WTC11 (cell line): ENCODE measurements around the gene SNX24. TPM values are rescaled to one million over a fixed set of nuclear protein-coding genes. Genes with fewer than 3 reads are reported as not detected.
A peak's percentile ranks its signal among the peaks of the same experiment; 100 is the strongest.

ENCODE experiments used
- ATAC-seq: fragments of 200-7000 bp; cut with Tn5 transposase; 2 replicates; pipeline ENCODE4 v1.10.0; 2021; ENCODE audit warnings: mild to moderate bottlenecking, moderate library complexity
- CTCF ChIA-PET: fragments of 300-600 bp; sonication (Branson Sonifier 250); formaldehyde crosslinking; loops from one replicate; lab custom pipeline; 2021; ENCODE audit warnings: antibody characterized with exemption; lab: Charles Lee
- POLR2A ChIA-PET: fragments of 350-600 bp; sonication (Branson Sonifier 250); formaldehyde crosslinking; loops from one replicate; lab custom pipeline; 2021; ENCODE audit warnings: antibody characterized with exemption; lab: Charles Lee
- DNase-seq: peaks from one replicate; pipeline ENCODE4 v3.0.0; 2021; ENCODE audit warnings: low spot score
- H3K27ac Mint-ChIP-seq: 2 replicates; pipeline ENCODE4 v1.8.0; 2021; ENCODE audit warnings: mixed read lengths
- H3K27me3 Mint-ChIP-seq: 2 replicates; pipeline ENCODE4 v1.8.0; 2021; ENCODE audit warnings: low read depth, mild to moderate bottlenecking, moderate library complexity, mixed read lengths
- H3K36me3 Mint-ChIP-seq: 2 replicates; pipeline ENCODE4 v1.8.0; 2021; ENCODE audit warnings: mixed read lengths
- H3K4me1 Mint-ChIP-seq: 2 replicates; pipeline ENCODE4 v1.8.0; 2022; ENCODE audit warnings: mixed read lengths
- H3K4me3 Mint-ChIP-seq: 2 replicates; pipeline ENCODE4 v1.8.0; 2021; ENCODE audit warnings: mild to moderate bottlenecking, moderate library complexity, mixed read lengths
- H3K9me3 Mint-ChIP-seq: 2 replicates; pipeline ENCODE4 v1.8.0; 2021; ENCODE audit warnings: mixed read lengths
- ARID4B ChIP-seq: sonication (generic); formaldehyde crosslinking; IDR thresholded peaks from 2 replicates; pipeline ENCODE4 v1.8.0; 2023; ENCODE audit warnings: missing genetic modification reagents, mild to moderate bottlenecking, borderline replicate concordance
- ATF1 ChIP-seq: sonication (generic); formaldehyde crosslinking; IDR thresholded peaks from 2 replicates; pipeline ENCODE4 v1.8.1; 2023; ENCODE audit warnings: mild to moderate bottlenecking, moderate library complexity, missing genetic modification reagents
- ATF6 ChIP-seq: sonication (generic); formaldehyde crosslinking; IDR thresholded peaks from 2 replicates; pipeline ENCODE4 v1.8.1; 2023; ENCODE audit warnings: mild to moderate bottlenecking, missing genetic modification reagents
- CREB1 ChIP-seq: sonication (generic); formaldehyde crosslinking; IDR thresholded peaks from 2 replicates; pipeline ENCODE4 v1.8.0; 2023; ENCODE audit warnings: mild to moderate bottlenecking, missing genetic modification reagents
- ELF4 ChIP-seq: sonication (generic); formaldehyde crosslinking; IDR thresholded peaks from 2 replicates; pipeline ENCODE4 v1.8.1; 2022; ENCODE audit warnings: low read depth, mild to moderate bottlenecking, moderate library complexity, missing genetic modification reagents
- EMX1 ChIP-seq: fragments of 250-450 bp; sonication (Bioruptor Pico); IDR thresholded peaks from 2 replicates; pipeline ENCODE4 v1.8.0; 2021; ENCODE audit warnings: mild to moderate bottlenecking
- ETV6 ChIP-seq: sonication (generic); formaldehyde crosslinking; IDR thresholded peaks from 2 replicates; pipeline ENCODE4 v1.8.1; 2022; ENCODE audit warnings: mild to moderate bottlenecking, missing genetic modification reagents
- FOXP1 ChIP-seq: sonication (generic); formaldehyde crosslinking; IDR thresholded peaks from 2 replicates; pipeline ENCODE4 v1.8.0; 2022; ENCODE audit warnings: missing genetic modification reagents, mild to moderate bottlenecking, moderate library complexity, borderline replicate concordance
- GABPB1 ChIP-seq: sonication (generic); formaldehyde crosslinking; IDR thresholded peaks from 2 replicates; pipeline ENCODE4 v1.8.1; 2023; ENCODE audit warnings: mild to moderate bottlenecking, missing genetic modification reagents
- GRHL2 ChIP-seq: fragments of 250-450 bp; sonication (Bioruptor Pico); IDR thresholded peaks from 2 replicates; pipeline ENCODE4 v1.8.0; 2022; ENCODE audit warnings: mild to moderate bottlenecking, moderate library complexity; ENCODE audit not compliant: insufficient replicate concordance, severe bottlenecking
- HMGA2 ChIP-seq: fragments of 250-450 bp; sonication (Bioruptor Pico); IDR thresholded peaks from 2 replicates; pipeline ENCODE4 v1.4.0; 2021; ENCODE audit warnings: mild to moderate bottlenecking, moderate library complexity
- IRF2 ChIP-seq: sonication (generic); formaldehyde crosslinking; IDR thresholded peaks from 2 replicates; pipeline ENCODE4 v1.8.0; 2022; ENCODE audit warnings: low read depth, missing genetic modification reagents, borderline replicate concordance
- JUN ChIP-seq: sonication (generic); formaldehyde crosslinking; IDR thresholded peaks from 2 replicates; pipeline ENCODE4 v1.8.0; 2023; ENCODE audit warnings: mild to moderate bottlenecking, missing genetic modification reagents
- NR1H2 ChIP-seq: sonication (generic); formaldehyde crosslinking; IDR thresholded peaks from 2 replicates; pipeline ENCODE4 v1.9.0; 2021; ENCODE audit warnings: mild to moderate bottlenecking, moderate library complexity, missing genetic modification reagents
- PREB ChIP-seq: sonication (generic); formaldehyde crosslinking; IDR thresholded peaks from 2 replicates; pipeline ENCODE4 v1.8.1; 2022; ENCODE audit warnings: mild to moderate bottlenecking, missing genetic modification reagents, moderate library complexity, borderline replicate concordance
- TEAD1 ChIP-seq: sonication (generic); formaldehyde crosslinking; IDR thresholded peaks from 2 replicates; pipeline ENCODE4 v1.8.0; 2022; ENCODE audit warnings: mild to moderate bottlenecking, missing genetic modification reagents
- TP53 ChIP-seq: sonication (generic); formaldehyde crosslinking; IDR thresholded peaks from 2 replicates; pipeline ENCODE4 v1.8.1; 2023; ENCODE audit warnings: mild to moderate bottlenecking, missing genetic modification reagents
- ZBTB21 ChIP-seq: sonication (generic); formaldehyde crosslinking; IDR thresholded peaks from 2 replicates; pipeline ENCODE4 v1.8.1; 2023; ENCODE audit warnings: mild to moderate bottlenecking, missing genetic modification reagents, borderline replicate concordance
- ZNF138 ChIP-seq: sonication (generic); formaldehyde crosslinking; conservative IDR thresholded peaks from 2 replicates; pipeline ENCODE4 v1.8.1; 2022; ENCODE audit warnings: mild to moderate bottlenecking, moderate library complexity, missing genetic modification reagents
- ZNF232 ChIP-seq: sonication (generic); formaldehyde crosslinking; IDR thresholded peaks from 2 replicates; pipeline ENCODE4 v1.8.0; 2022; ENCODE audit warnings: mild to moderate bottlenecking, missing genetic modification reagents
- ZNF317 ChIP-seq: sonication (generic); formaldehyde crosslinking; IDR thresholded peaks from 2 replicates; pipeline ENCODE4 v1.8.1; 2023; ENCODE audit warnings: low read depth, mild to moderate bottlenecking, moderate library complexity, missing genetic modification reagents, borderline replicate concordance
- ZNF396 ChIP-seq: fragments of 250-450 bp; sonication (Bioruptor Pico); IDR thresholded peaks from 2 replicates; pipeline ENCODE4 v1.8.0; 2021; ENCODE audit warnings: mild to moderate bottlenecking, moderate library complexity, borderline replicate concordance
- ZNF423 ChIP-seq: fragments of 250-450 bp; sonication (Bioruptor Pico); IDR thresholded peaks from 2 replicates; pipeline ENCODE4 v2.1.2; 2022; ENCODE audit warnings: mild to moderate bottlenecking, moderate library complexity
- ZNF512 ChIP-seq: sonication (generic); formaldehyde crosslinking; IDR thresholded peaks from 2 replicates; pipeline ENCODE4 v1.8.1; 2022; ENCODE audit warnings: missing genetic modification reagents, borderline replicate concordance
- total RNA-seq: library from RNA; stranded (reverse); gene quantifications from 3 replicates; pipeline ENCODE4 v1.2.3, GENCODE V29; 2021
- TF ChIP-seq, protein P1 (sequence below): sonication (generic); formaldehyde crosslinking; IDR thresholded peaks from 2 replicates; pipeline ENCODE4 v1.8.0; 2022; ENCODE audit warnings: missing genetic modification reagents

Gene SNX24
- total RNA-seq, 1 experiment from 2014 or later = 15.5 TPM

DNA sequence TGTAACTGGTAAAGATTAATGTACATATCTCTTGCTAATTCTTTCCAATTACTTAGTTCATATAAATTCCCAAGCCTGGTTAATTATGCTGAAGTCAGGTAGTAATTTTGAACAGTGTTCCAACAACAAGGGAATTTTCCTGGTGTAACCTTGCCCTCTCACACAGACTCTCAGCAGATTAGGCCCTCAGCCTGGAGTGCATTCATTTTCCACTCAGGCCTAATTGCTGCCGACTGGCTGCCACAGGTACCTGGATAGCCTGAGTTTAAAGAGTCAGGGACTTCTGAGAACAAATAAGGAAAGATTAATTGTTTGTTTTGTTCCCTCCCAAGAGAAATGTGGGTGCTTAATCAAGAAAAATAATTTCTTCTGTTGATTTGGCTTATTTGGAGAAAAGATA is 119.7 kb downstream of the SNX24 start:
- TF ChIP-seq ZNF232 (no peak), PREB (CRISPR knock-in tag) (no peak), GRHL2 (CRISPR knock-in tag) (no peak), NR1H2 (no peak), ZNF138 (CRISPR knock-in tag) (no peak), EMX1 (CRISPR knock-in tag) (no peak), TP53 (CRISPR knock-in tag) (no peak), ZNF317 (CRISPR knock-in tag) (no peak), ZNF423 (CRISPR knock-in tag) (no peak), ATF6 (CRISPR knock-in tag) (no peak), IRF2 (CRISPR knock-in tag) (no peak), ATF1 (CRISPR knock-in tag) (no peak), ZBTB21 (CRISPR knock-in tag) (no peak), JUN (CRISPR knock-in tag) (no peak), CREB1 (CRISPR knock-in tag) (no peak), HMGA2 (no peak)
- TF ChIP-seq, all 79 proteins: peak for 0
- peaks cover 7% of the 10 kb centered on the region for H3K4me1 Mint-ChIP-seq
- no peaks in the 10 kb centered on the region for H3K27me3 Mint-ChIP-seq
- H3K9me3 Mint-ChIP-seq = no peaks in the 10 kb centered on the region
- ChIA-PET POLR2A (no interaction called here), CTCF (no interaction called here)
- no peaks in the 10 kb centered on the region for H3K36me3 Mint-ChIP-seq
- no peak overlapping the region for H3K4me3 Mint-ChIP-seq
- no peak overlapping the region for H3K27ac Mint-ChIP-seq
- DNase-seq (no peak), ATAC-seq (0 out of 2 replicates have a peak, but pooled peaks have one; percentile 36)

DNA sequence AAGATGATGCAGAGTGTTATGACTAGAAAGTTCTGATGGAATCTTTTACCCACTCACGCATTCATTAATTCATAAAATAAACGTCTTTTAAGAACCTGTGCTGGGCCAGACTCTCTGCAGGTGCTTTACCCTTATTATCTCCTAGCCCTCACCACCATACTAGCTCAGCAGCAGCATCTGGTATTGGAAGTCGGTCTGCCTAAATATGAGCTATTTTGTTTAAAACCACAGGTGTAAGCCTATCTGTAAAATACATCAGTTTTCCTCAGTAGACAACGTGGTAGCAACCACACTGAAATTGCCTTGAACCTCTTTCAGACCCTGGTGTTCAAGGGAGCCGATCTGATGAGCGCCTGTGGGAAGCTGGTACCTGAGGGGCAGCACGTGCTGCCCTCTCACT is 121.7 kb downstream of the SNX24 start:
- ChIA-PET CTCF (interaction anchor here (0.6 kb wide), 1 partner anchor 32 kb away, joined by 3 read pairs; no protein-coding TSS in a partner anchor), POLR2A (no interaction called here)
- DNase-seq = no peak
- ATAC-seq = no peak
- no peaks in the 10 kb centered on the region for H3K36me3 Mint-ChIP-seq
- H3K4me1 Mint-ChIP-seq = no peaks in the 10 kb centered on the region
- H3K27me3 Mint-ChIP-seq = no peaks in the 10 kb centered on the region
- no peak overlapping the region for H3K4me3 Mint-ChIP-seq
- no peak overlapping the region for H3K27ac Mint-ChIP-seq
- H3K9me3 Mint-ChIP-seq = no peaks in the 10 kb centered on the region
- TF ChIP-seq ZNF512 (CRISPR knock-in tag) (no peak), ELF4 (CRISPR knock-in tag) (no peak), HMGA2 (no peak), ARID4B (no peak), CREB1 (CRISPR knock-in tag) (no peak), ETV6 (CRISPR knock-in tag) (no peak), TEAD1 (CRISPR knock-in tag) (no peak), GABPB1 (CRISPR knock-in tag) (no peak), ZNF396 (CRISPR knock-in tag) (no peak), FOXP1 (no peak)
- TF ChIP-seq, protein P1, sequence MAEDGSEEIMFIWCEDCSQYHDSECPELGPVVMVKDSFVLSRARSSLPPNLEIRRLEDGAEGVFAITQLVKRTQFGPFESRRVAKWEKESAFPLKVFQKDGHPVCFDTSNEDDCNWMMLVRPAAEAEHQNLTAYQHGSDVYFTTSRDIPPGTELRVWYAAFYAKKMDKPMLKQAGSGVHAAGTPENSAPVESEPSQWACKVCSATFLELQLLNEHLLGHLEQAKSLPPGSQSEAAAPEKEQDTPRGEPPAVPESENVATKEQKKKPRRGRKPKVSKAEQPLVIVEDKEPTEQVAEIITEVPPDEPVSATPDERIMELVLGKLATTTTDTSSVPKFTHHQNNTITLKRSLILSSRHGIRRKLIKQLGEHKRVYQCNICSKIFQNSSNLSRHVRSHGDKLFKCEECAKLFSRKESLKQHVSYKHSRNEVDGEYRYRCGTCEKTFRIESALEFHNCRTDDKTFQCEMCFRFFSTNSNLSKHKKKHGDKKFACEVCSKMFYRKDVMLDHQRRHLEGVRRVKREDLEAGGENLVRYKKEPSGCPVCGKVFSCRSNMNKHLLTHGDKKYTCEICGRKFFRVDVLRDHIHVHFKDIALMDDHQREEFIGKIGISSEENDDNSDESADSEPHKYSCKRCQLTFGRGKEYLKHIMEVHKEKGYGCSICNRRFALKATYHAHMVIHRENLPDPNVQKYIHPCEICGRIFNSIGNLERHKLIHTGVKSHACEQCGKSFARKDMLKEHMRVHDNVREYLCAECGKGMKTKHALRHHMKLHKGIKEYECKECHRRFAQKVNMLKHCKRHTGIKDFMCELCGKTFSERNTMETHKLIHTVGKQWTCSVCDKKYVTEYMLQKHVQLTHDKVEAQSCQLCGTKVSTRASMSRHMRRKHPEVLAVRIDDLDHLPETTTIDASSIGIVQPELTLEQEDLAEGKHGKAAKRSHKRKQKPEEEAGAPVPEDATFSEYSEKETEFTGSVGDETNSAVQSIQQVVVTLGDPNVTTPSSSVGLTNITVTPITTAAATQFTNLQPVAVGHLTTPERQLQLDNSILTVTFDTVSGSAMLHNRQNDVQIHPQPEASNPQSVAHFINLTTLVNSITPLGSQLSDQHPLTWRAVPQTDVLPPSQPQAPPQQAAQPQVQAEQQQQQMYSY = no peak
